ENCODE data around the gene CD248.
"Not testable (repeated sequence)": the region's sequence is repeated elsewhere in the genome, so short reads cannot be mapped to it uniquely, and the experiment has no call there.

CD248 gene

GRCh38 chr11:66311965-66312548 lies 4.8 kb downstream of the CD248 start:
- DNase-seq: peak; percentile 96 to 97

- DNase-seq: no peak
These were observed 5.3 kb downstream of the CD248 start for GRCh38 chr11:66311470-66311964.

GRCh38 chr11:66310803-66311440 lies 5.9 kb downstream of the CD248 start:
- not testable (repeated sequence) for DNase-seq

GRCh38 chr11:66310324-66310723 lies 6.5 kb downstream of the CD248 start:
- no peak for DNase-seq

- DNase-seq: no peak
These were observed 7.4 kb downstream of the CD248 start for GRCh38 chr11:66309475-66309874.

GRCh38 chr11:66302656-66303055 lies 14.2 kb downstream of the CD248 start:
- DNase-seq: no peak

GRCh38 chr11:66299186-66299585 lies 17.7 kb downstream of the CD248 start:
- DNase-seq: no peak

- no peak for DNase-seq
These were observed 19.2 kb downstream of the CD248 start for GRCh38 chr11:66297610-66298009.

GRCh38 chr11:66294626-66295620 lies 21.9 kb downstream of the CD248 start:
- no peak for DNase-seq

GRCh38 chr11:66293777-66294625 lies 22.8 kb downstream of the CD248 start:
- DNase-seq: no peak

- DNase-seq: no peak
These were observed 23.5 kb downstream of the CD248 start for GRCh38 chr11:66293352-66293751.

- DNase-seq: no peak
These were observed 24.1 kb downstream of the CD248 start for GRCh38 chr11:66292543-66293332.

GRCh38 chr11:66291706-66292542 lies 24.9 kb downstream of the CD248 start, which contains the start of gene TMEM151A:
Gene TMEM151A, plus strand, starts transcription at chr11:66291894. Its CDS starts 120 bp downstream, at chr11:66292014.
- peak in 1 of 2 experiments; percentile 58 for DNase-seq

GRCh38 chr11:66291303-66291705 lies 25.5 kb downstream of the CD248 start:
- no peak for DNase-seq

GRCh38 chr11:66290330-66290621 lies 26.6 kb downstream of the CD248 start:
- DNase-seq: no peak

GRCh38 chr11:66289548-66290329 lies 27.1 kb downstream of the CD248 start:
- DNase-seq: no peak

GRCh38 chr11:66288671-66289547 lies 27.9 kb downstream of the CD248 start, which contains the start of gene YIF1A:
Gene YIF1A, minus strand, starts transcription at chr11:66289143. Its CDS starts 158 bp downstream, at chr11:66288985.
- DNase-seq: peak; percentile 97 to 99

- no peak for DNase-seq
These were observed 28.8 kb downstream of the CD248 start for GRCh38 chr11:66287889-66288670.

Measured in NCI-H1930 (cell line).